H1 (cell line): ENCODE measurements around the gene KBTBD3. TPM values are rescaled to one million over a fixed set of nuclear protein-coding genes. Genes with fewer than 3 reads are reported as not detected.

Experiments used
- ASH2L ChIP-seq: fragments of 200-600, 300-600 bp; sonication (generic); IDR thresholded peaks from one replicate; pipeline ENCODE4 v1.7.1; 2017; ENCODE audit warnings: low read length
- CTBP2 ChIP-seq: IDR thresholded peaks from 2 replicates; pipeline ENCODE4 v1.7.0; 2011; ENCODE audit warnings: borderline replicate concordance, mild to moderate bottlenecking, moderate library complexity, mixed read lengths, low read length; ENCODE audit not compliant: insufficient read depth, insufficient read length
- CTCF ChIP-seq, 3 experiments: IDR thresholded peaks; 1 replicate in 2 of 3; 2 replicates in 1 of 3; pipeline versions ENCODE4 v1.5.1 to v1.6.1; 2011; ENCODE audit warnings: low read length in 3 of 3, mild to moderate bottlenecking in 3 of 3, inconsistent platforms in 2 of 3, low read depth in 1 of 3, moderate library complexity in 1 of 3; ENCODE audit not compliant: insufficient read depth in 1 of 3; ENCODE audit errors: control extremely low read depth in 1 of 3
- EP300 ChIP-seq, 2 experiments: IDR thresholded peaks; 1 replicate in 1 of 2; 2 replicates in 1 of 2; pipeline ENCODE4 v1.6.1; 2011 to 2012; ENCODE audit warnings: low read depth in 2 of 2, low read length in 2 of 2, mild to moderate bottlenecking in 2 of 2, borderline replicate concordance in 1 of 2, inconsistent platforms in 1 of 2, moderate library complexity in 1 of 2
- GABPA ChIP-seq: IDR thresholded peaks from 2 replicates; pipeline ENCODE4 v1.6.1; 2011; ENCODE audit warnings: mild to moderate bottlenecking, low read length, moderate library complexity, borderline replicate concordance; ENCODE audit not compliant: insufficient read depth
- KDM4A ChIP-seq: IDR thresholded peaks from one replicate; pipeline ENCODE4 v1.7.1; 2012; ENCODE audit warnings: low read depth, mild to moderate bottlenecking, moderate library complexity, low read length, inconsistent platforms; ENCODE audit not compliant: severe bottlenecking
- MAFK ChIP-seq: IDR thresholded peaks from 2 replicates; pipeline ENCODE4 v1.6.1; 2012; ENCODE audit warnings: low read depth, mild to moderate bottlenecking, improper control_type of control experiment, low read length
- NRF1 ChIP-seq: IDR thresholded peaks from 2 replicates; pipeline ENCODE4 v1.6.1; 2011; ENCODE audit warnings: mild to moderate bottlenecking, low read depth, low read length, improper control_type of control experiment
- RFX5 ChIP-seq: IDR thresholded peaks from 2 replicates; pipeline ENCODE4 v1.6.1; 2011; ENCODE audit warnings: low read depth, low read length, improper control_type of control experiment, borderline replicate concordance
- RXRA ChIP-seq: IDR thresholded peaks from 2 replicates; pipeline ENCODE4 v1.6.1; 2011; ENCODE audit warnings: low read depth, mild to moderate bottlenecking, low read length, moderate library complexity; ENCODE audit not compliant: insufficient read depth
- SP1 ChIP-seq: IDR thresholded peaks from 2 replicates; pipeline ENCODE4 v1.6.1; 2011; ENCODE audit warnings: low read depth, low read length
- SP2 ChIP-seq: IDR thresholded peaks from 2 replicates; pipeline ENCODE4 v1.6.1; 2012; ENCODE audit warnings: mild to moderate bottlenecking, low read length, inconsistent platforms
- SP4 ChIP-seq: IDR thresholded peaks from 2 replicates; pipeline ENCODE4 v1.6.1; 2012; ENCODE audit warnings: low read length, inconsistent platforms
- SRF ChIP-seq: IDR thresholded peaks from 2 replicates; pipeline ENCODE4 v1.6.1; 2011; ENCODE audit warnings: mild to moderate bottlenecking, low read depth, low read length, moderate library complexity
- TEAD4 ChIP-seq: IDR thresholded peaks from 2 replicates; pipeline ENCODE4 v1.6.1; 2012; ENCODE audit warnings: low read depth, low read length, inconsistent platforms, mixed read lengths
- polyA plus RNA-seq, 7 experiments: library from polyadenylated mRNA; depleted of rRNA in 3 of 7; stranded (reverse) in 5 of 7; unstranded in 2 of 7; fragments of >200 nt in 5 of 7; fragments of 200-250 nt in 2 of 7; gene quantifications; 1 replicate in 5 of 7; 2 replicates in 1 of 7; 4 replicates in 1 of 7; pipeline versions ENCODE4 v1.2.1 to v1.2.3, GENCODE V29; 2011 to 2013; ENCODE audit warnings: missing spikeins in 2 of 7, mixed read lengths in 2 of 7
- total RNA-seq: library from RNA; stranded (reverse); fragmentation: NEBNext Ultra II Directional; extraction: Animal tissue kit (Norgen Biotek cat#: 25700); gene quantifications from 2 replicates; pipeline ENCODE4 v1.2.1, GENCODE V29; 2021

The KBTBD3 gene
- total and polyA plus RNA-seq, 2 of the 8 experiments (the other 6 are each of a cell fraction or from before 2014, with no cell fraction given) = 1.2 to 6.1 TPM

DNA sequence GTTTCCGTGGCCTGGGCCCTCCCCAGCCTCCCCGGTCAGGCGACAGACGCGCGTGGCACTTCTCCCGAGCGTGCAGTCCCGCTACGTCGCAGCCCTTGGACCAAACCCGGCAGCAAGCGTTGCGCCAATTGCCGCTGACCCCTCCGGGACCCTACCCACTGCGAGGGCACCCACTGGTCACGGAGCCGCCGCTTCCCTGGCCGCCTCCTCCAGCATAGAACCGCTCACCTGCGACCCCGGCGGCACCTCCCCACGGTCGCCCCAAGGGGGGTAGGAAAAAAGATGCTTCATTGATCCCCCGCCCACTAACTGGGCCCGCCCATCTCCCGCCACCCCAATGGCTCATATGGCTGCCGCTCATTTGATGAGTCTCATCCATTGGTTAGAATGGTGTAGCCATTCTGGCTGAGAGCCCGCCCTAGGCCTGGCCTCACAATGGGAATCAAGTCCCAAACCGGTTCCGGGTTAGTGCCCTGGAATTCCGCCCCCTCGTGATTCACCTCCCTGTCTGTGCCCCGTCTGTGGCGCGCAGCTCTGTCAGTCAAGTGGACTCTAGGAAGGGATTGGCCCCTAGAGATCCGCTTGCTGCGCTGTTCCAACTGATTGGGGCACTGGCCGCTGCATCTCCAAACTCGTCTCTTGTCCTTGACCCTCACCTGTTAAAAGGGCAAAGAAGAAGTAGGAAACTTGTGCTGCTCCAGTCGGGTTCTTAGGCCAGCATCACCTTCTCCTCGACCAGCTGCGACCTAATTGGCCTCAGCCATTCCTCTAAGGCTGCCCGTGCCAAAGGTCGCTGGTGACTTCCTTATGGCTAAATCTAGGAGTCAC lies 55.0 kb downstream of the KBTBD3 start, which contains the start of gene MSANTD4 (continued):
- peak; percentile 98 for TF ChIP-seq SP1
- TF ChIP-seq SP4 = peak; percentile 63; the same call in 1 of the 2 replicates
- TF ChIP-seq SRF = no peak
- no peak for TF ChIP-seq CTCF (IDR thresholded peaks at IDR 0.05; ENCODE audit: control extremely low read depth in 1 of 3, insufficient read depth in 1 of 3, low read depth in 1 of 3, low read length in 3 of 3)
- TF ChIP-seq NRF1 = no peak
- no peak for TF ChIP-seq CTBP2
- no peak for TF ChIP-seq MAFK
- peak; percentile 69 for TF ChIP-seq ASH2L
- TF ChIP-seq RXRA = no peak
- TF ChIP-seq KDM4A = peak; percentile 53
- TF ChIP-seq SP2 = peak; percentile 90
- peak; percentile 98 for TF ChIP-seq TEAD4
- TF ChIP-seq GABPA = peak; percentile 85; the same call in 1 of the 2 replicates
- TF ChIP-seq EP300 (IDR thresholded peaks at IDR 0.05; ENCODE audit: borderline replicate concordance in 1 of 2, low read depth in 2 of 2, low read length in 2 of 2) = no peak
- TF ChIP-seq RFX5 = no peak
- TF ChIP-seq, all 59 proteins: peak for 20
